ENCODE data around the gene CMTR1.

- TF ChIP-seq ZNF24 (tag by site-specific recombination; IDR thresholded peaks at IDR 0.05) (no peak), CTCF (tag by site-specific recombination; IDR thresholded peaks at IDR 0.05) (no peak), ZNF530 (tag by site-specific recombination; IDR thresholded peaks at IDR 0.05; ENCODE audit: low read depth) (no peak), PRDM10 (tag by site-specific recombination; IDR thresholded peaks at IDR 0.05) (no peak), ZNF2 (tag by site-specific recombination; IDR thresholded peaks at IDR 0.05) (no peak)
Measured at GRCh38 chr6:37406726-37407341, 26.2 kb upstream of the CMTR1 start.
